K562 (cell line): ENCODE data around the gene PLXNA3. TPM values are rescaled to one million over a fixed set of nuclear protein-coding genes. Genes with fewer than 3 reads are reported as not detected.

ENCODE experiments used
- ATAC-seq: fragments of 200-7000 bp; cut with Tn5 transposase; 3 replicates; pipeline ENCODE4 v1.9.1; 2020; ENCODE audit warnings: moderate library complexity
- BruUV-seq: library from RNA; stranded (reverse); fragments of 400-500 nt; replicated peaks from 2 replicates; lab custom pipeline; 2021; lab: Mats Ljungman, UMichigan
- CTCF ChIA-PET: fragments of 300-600 bp; formaldehyde crosslinking; extraction: SDS; loops from one replicate; lab custom pipeline; 2021; ENCODE audit warnings: low intra/inter-chr PET ratio; lab: Yijun Ruan, JAX
- POLR2A ChIA-PET: fragments of 300-600, 350-650 bp; sonication (Branson Sonifier 250); formaldehyde crosslinking; extraction: SDS; loops from one replicate; lab custom pipeline; 2021; ENCODE audit warnings: antibody characterized with exemption, inconsistent platforms; lab: Yijun Ruan, JAX
- DNase-seq, 4 experiments: peaks; one replicate each; pipeline versions ENCODE4 v3.0.0 to v3.0.0-alpha.2; 2011 to 2018; ENCODE audit warnings: low spot score in 3 of 4, mixed read lengths in 3 of 4; ENCODE audit errors: extremely low read depth in 1 of 4
- FAIRE-seq: peaks from 2 replicates; lab custom pipeline; 2011; peaks lifted over from hg19 to GRCh38; lab: Jason Lieb, UNC
- H2AFZ ChIP-seq: 2 replicates; pipeline ENCODE4 v1.6.0; 2011; ENCODE audit warnings: low read depth, low read length, control low read depth, inconsistent platforms
- H3K27ac ChIP-seq: fragments of 200-600 bp; 3 replicates; pipeline ENCODE4 v1.8.0; 2011; ENCODE audit warnings: low read depth, mild to moderate bottlenecking, control low read depth, inconsistent platforms, low read length, moderate library complexity, mixed read lengths; ENCODE audit errors: extremely low read depth
- H3K27me3 ChIP-seq, 2 experiments: fragments of 300-600 bp in 1 of 2; 2 replicates in 1 of 2; 3 replicates in 1 of 2; pipeline versions ENCODE4 v1.6.0 to v1.8.0; 2011; ENCODE audit warnings: inconsistent platforms in 2 of 2, low read length in 2 of 2, mild to moderate bottlenecking in 1 of 2, mixed read lengths in 1 of 2, moderate library complexity in 1 of 2; ENCODE audit not compliant: control insufficient read depth in 2 of 2, insufficient read depth in 2 of 2
- H3K36me3 ChIP-seq: fragments of 300-600 bp; 3 replicates; pipeline ENCODE4 v1.8.0; 2011; ENCODE audit warnings: mild to moderate bottlenecking, low read length, inconsistent platforms; ENCODE audit not compliant: control insufficient read depth, insufficient read depth
- H3K4me1 ChIP-seq, 2 experiments: fragments of 200-600 bp in 1 of 2; replicated peaks in 1 of 2; 2 replicates in 1 of 2; 3 replicates in 1 of 2; pipeline versions ENCODE4 v1.5.1 to v1.8.0; 2011; ENCODE audit warnings: inconsistent platforms in 2 of 2, low read length in 2 of 2, mild to moderate bottlenecking in 1 of 2, mixed read lengths in 1 of 2, moderate library complexity in 1 of 2; ENCODE audit not compliant: control insufficient read depth in 2 of 2, insufficient read depth in 2 of 2
- H3K4me2 ChIP-seq: 2 replicates; pipeline ENCODE4 v1.6.1; 2011; ENCODE audit warnings: low read length, control low read depth, inconsistent platforms, mixed read lengths; ENCODE audit not compliant: insufficient read depth
- H3K4me3 ChIP-seq: fragments of 200-600 bp; sonication (generic), shearing (Covaris generic); 2 replicates; pipeline ENCODE4 v1.5.1; 2016; ENCODE audit warnings: control low read depth, inconsistent platforms
- H3K79me2 ChIP-seq: fragments of 200-600 bp; 3 replicates; pipeline ENCODE4 v1.8.0; 2011; ENCODE audit warnings: low read length, inconsistent platforms; ENCODE audit not compliant: control insufficient read depth, insufficient read depth
- H3K9ac ChIP-seq, 2 experiments: 2 replicates each; pipeline versions ENCODE4 v1.6.0 to v1.6.1; 2011; ENCODE audit warnings: low read depth in 2 of 2, low read length in 2 of 2, control low read depth in 1 of 2, inconsistent platforms in 1 of 2, mild to moderate bottlenecking in 1 of 2, mixed read lengths in 1 of 2; ENCODE audit not compliant: insufficient read depth in 1 of 2
- H3K9me1 ChIP-seq: one replicate; pipeline ENCODE4 v1.6.0; 2011; ENCODE audit warnings: inconsistent platforms, mild to moderate bottlenecking, low read length, moderate library complexity; ENCODE audit not compliant: control insufficient read depth, insufficient read depth
- H3K9me3 ChIP-seq: replicated peaks from 2 replicates; pipeline ENCODE4 v1.5.1; 2011; ENCODE audit warnings: low read depth, low read length, inconsistent platforms; ENCODE audit not compliant: control insufficient read depth, insufficient read depth
- H4K20me1 ChIP-seq: replicated peaks from 2 replicates; pipeline ENCODE4 v1.6.1; 2011; ENCODE audit warnings: low read length, inconsistent platforms, mixed read lengths; ENCODE audit not compliant: control insufficient read depth, insufficient read depth
- ASH1L ChIP-seq: fragments of 450-650 bp; IDR thresholded peaks from 2 replicates; pipeline ENCODE4 v1.6.1; 2018; ENCODE audit warnings: borderline replicate concordance, mild to moderate bottlenecking, low read depth; ENCODE audit not compliant: partially characterized antibody
- FOXM1 ChIP-seq, 2 experiments: fragments of 450-650 bp in 1 of 2; sonication (generic) in 1 of 2; formaldehyde crosslinking in 1 of 2; IDR thresholded peaks; 2 replicates each; pipeline versions ENCODE4 v1.6.1 to v1.9.0; 2017 to 2022; ENCODE audit warnings: low read depth in 2 of 2, mild to moderate bottlenecking in 2 of 2, missing genetic modification reagents in 1 of 2, moderate library complexity in 1 of 2
- KDM5B ChIP-seq: fragments of 200-600 bp; sonication (generic); IDR thresholded peaks from 2 replicates; pipeline ENCODE4 v1.6.1; 2012; ENCODE audit warnings: low read depth, mild to moderate bottlenecking, moderate library complexity, low read length, control low read depth, inconsistent platforms; ENCODE audit not compliant: insufficient replicate concordance
- L3MBTL2 ChIP-seq: fragments of 450-650 bp; IDR thresholded peaks from 2 replicates; pipeline ENCODE4 v1.6.1; 2016; ENCODE audit warnings: mild to moderate bottlenecking, moderate library complexity
- RBBP5 ChIP-seq: fragments of 200-600 bp; sonication (generic); IDR thresholded peaks from 2 replicates; pipeline ENCODE4 v1.6.1; 2012; ENCODE audit warnings: borderline replicate concordance, mild to moderate bottlenecking, low read length, control low read depth, inconsistent platforms; ENCODE audit not compliant: insufficient read depth, poor library complexity, severe bottlenecking
- SIN3A ChIP-seq, 2 experiments: fragments of 150-350 bp in 1 of 2; IDR thresholded peaks; 2 replicates each; pipeline ENCODE4 v1.6.1; 2011 to 2016; ENCODE audit warnings: borderline replicate concordance in 2 of 2, low read depth in 2 of 2, low read length in 2 of 2, mild to moderate bottlenecking in 2 of 2, moderate library complexity in 2 of 2; ENCODE audit not compliant: control insufficient read depth in 1 of 2
- SIRT6 ChIP-seq: IDR thresholded peaks from one replicate; pipeline ENCODE4 v1.6.1; 2012; ENCODE audit warnings: low read depth, mild to moderate bottlenecking, control low read depth, inconsistent platforms, low read length, moderate library complexity
- WGBS: fragments of 100-300 bp; shearing (Covaris generic); methylation state at CpG from one replicate; pipeline ENCODE4 v1.1.6; 2016; ENCODE audit warnings: low coverage, mixed read lengths; ENCODE audit not compliant: insufficient coverage; ENCODE audit errors: missing lambda C conversion rate; 5-methylcytosine and 5-hydroxymethylcytosine counted together
- in situ Hi-C: fragments of 300-500 bp; cut with MboI; formaldehyde crosslinking; loops from 4 replicates; pipeline ENCODE4 v1.15.0; 2018; ENCODE audit warnings: inconsistent platforms, mixed read lengths
- intact Hi-C: fragments of 100-400 bp; cut with micrococcal nuclease; formaldehyde crosslinking; loops from 2 replicates; pipeline ENCODE4 v1.14.2; 2022
- polyA plus RNA-seq, 8 experiments: library from polyadenylated mRNA; depleted of rRNA in 4 of 8; stranded (reverse) in 5 of 8; unstranded in 3 of 8; fragments of >200 nt; fragmentation: Nextera tagmentation in 2 of 8; fragmentation: Illumina TruSeq in 1 of 8; extraction: Ambion mirVana in 2 of 8; extraction: Trizol in 1 of 8; gene quantifications; 2 replicates each; pipeline versions ENCODE4 v1.2.1 to v1.2.3, GENCODE V29; 2011 to 2014; ENCODE audit warnings: inconsistent platforms in 1 of 8, missing spikeins in 1 of 8
- total RNA-seq, 7 experiments: library from RNA; depleted of rRNA in 6 of 7; stranded (reverse); fragments of >200 nt in 6 of 7; fragmentation: Illumina TruSeq in 2 of 7; extraction: Trizol in 2 of 7; gene quantifications; 2 replicates each; pipeline versions ENCODE4 v1.2.1 to v1.2.3, GENCODE V29; 2011 to 2021; ENCODE audit warnings: low replicate concordance in 1 of 7
- TF ChIP-seq, protein P1 (sequence below): sonication (generic); formaldehyde crosslinking; IDR thresholded peaks from 2 replicates; pipeline ENCODE4 v1.8.1; 2022; ENCODE audit warnings: missing genetic modification reagents
- TF ChIP-seq, protein P2 (sequence below): fragments of 450-650 bp; conservative IDR thresholded peaks from 2 replicates; pipeline ENCODE4 v1.6.1; 2016; ENCODE audit warnings: missing genetic modification characterization, low read depth, mild to moderate bottlenecking, missing compliant biosample characterization, moderate library complexity
- TF ChIP-seq, protein P3 (sequence below): sonication (generic); formaldehyde crosslinking; IDR thresholded peaks from 2 replicates; pipeline ENCODE4 v1.8.0; 2022; ENCODE audit warnings: missing genetic modification reagents, mild to moderate bottlenecking, borderline replicate concordance

PLXNA3 gene
- total and polyA plus RNA-seq, 9 of the 15 experiments (the other 6 are each of a cell fraction or from before 2014, with no cell fraction given) = 0.32 to 47.8 (median 7.5) TPM

DNA sequence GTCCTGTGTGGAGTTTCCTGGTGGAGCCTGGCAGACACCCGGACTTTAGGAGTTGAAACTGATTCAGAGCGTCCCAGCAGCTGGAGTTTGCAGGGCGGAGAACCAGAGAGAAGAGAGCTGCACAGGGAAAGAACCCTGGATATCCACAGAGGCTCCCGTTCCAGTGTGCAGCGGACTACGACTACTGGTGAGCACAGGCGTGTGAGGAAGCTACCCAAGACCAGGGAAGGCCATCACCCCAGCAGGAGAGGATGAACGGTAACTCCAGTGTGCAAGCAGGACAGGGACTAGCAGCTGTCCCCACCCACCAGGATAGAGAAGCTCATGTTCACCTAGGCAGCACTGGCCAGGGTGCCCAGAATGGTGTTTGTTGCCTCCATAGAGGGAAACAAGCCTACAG lies 18.7 kb downstream of the PLXNA3 start (continued):
- TF ChIP-seq, protein P1, sequence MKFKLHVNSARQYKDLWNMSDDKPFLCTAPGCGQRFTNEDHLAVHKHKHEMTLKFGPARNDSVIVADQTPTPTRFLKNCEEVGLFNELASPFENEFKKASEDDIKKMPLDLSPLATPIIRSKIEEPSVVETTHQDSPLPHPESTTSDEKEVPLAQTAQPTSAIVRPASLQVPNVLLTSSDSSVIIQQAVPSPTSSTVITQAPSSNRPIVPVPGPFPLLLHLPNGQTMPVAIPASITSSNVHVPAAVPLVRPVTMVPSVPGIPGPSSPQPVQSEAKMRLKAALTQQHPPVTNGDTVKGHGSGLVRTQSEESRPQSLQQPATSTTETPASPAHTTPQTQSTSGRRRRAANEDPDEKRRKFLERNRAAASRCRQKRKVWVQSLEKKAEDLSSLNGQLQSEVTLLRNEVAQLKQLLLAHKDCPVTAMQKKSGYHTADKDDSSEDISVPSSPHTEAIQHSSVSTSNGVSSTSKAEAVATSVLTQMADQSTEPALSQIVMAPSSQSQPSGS (CRISPR knock-in tag) = no peak
- TF ChIP-seq SIN3A (IDR thresholded peaks at IDR 0.05; ENCODE audit: borderline replicate concordance in 2 of 2, control insufficient read depth in 1 of 2, low read depth in 2 of 2, low read length in 2 of 2) = no peak

DNA sequence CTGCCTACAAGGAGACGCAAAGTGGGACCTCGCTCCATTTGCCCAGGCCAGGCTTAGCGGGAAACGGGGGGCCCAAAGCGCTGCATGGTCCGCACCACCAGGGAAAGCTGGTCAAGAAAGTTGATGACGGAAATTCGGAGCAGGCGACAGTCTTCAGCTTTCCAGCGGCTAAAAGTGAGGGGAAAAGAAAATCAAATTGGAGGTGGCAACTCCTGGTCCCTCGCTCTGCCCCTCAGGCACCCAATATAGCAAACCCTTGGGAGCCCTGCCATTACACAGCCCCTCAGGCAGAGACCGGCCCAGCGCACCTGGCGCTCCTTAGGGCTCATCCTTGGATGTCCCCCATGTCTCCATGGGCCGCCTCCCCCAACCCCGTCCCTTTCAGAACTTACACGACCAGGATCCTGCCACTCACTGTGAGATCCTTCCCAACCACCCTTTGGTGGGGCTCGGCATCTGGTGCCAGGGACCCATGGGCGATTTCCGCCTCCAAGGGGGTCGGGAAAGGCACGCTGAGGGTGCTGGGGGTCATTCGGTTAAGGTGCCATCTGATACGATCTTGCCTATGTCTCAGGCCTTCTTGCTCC lies 19.9 kb downstream of the PLXNA3 start:
- peak overlapping the region; percentile 74 for H3K27ac ChIP-seq
- TSS peak; percentile 96 for BruUV-seq

More for the DNA sequence above, 19.9 kb downstream of the PLXNA3 start:
- Histone ChIP-seq H3K4me2 (peak overlapping the region; percentile 95), H3K27me3 (no peaks in the 10 kb centered on the region), H2AFZ (no peak overlapping the region), H3K9ac (peak overlapping the region; percentile 76 to 89), H3K4me1 (peaks cover 26 to 41% of the 10 kb centered on the region in 2 experiments), H3K9me1 (no peaks in the 10 kb centered on the region), H3K4me3 (peak overlapping the region; percentile 60), H3K9me3 (no peaks in the 10 kb centered on the region), H3K36me3 (peaks cover 3% of the 10 kb centered on the region; the same call in 2 of the 3 replicates), H3K79me2 (peaks cover 11% of the 10 kb centered on the region), H4K20me1 (no peaks in the 10 kb centered on the region)
- ATAC-seq (no peak), FAIRE-seq (no peak), DNase-seq (no peak)
- TF ChIP-seq ASH1L (no peak), KDM5B (peak; percentile 39), SIRT6 (peak; percentile 53), L3MBTL2 (no peak), RBBP5 (peak; percentile 31), FOXM1 (IDR thresholded peaks at IDR 0.05; ENCODE audit: low read depth) (no peak), FOXM1 (CRISPR knock-in tag; IDR thresholded peaks at IDR 0.05; ENCODE audit: low read depth) (0 out of 2 replicates have a peak, but pooled peaks have one; percentile 6)
- TF ChIP-seq, protein P2, sequence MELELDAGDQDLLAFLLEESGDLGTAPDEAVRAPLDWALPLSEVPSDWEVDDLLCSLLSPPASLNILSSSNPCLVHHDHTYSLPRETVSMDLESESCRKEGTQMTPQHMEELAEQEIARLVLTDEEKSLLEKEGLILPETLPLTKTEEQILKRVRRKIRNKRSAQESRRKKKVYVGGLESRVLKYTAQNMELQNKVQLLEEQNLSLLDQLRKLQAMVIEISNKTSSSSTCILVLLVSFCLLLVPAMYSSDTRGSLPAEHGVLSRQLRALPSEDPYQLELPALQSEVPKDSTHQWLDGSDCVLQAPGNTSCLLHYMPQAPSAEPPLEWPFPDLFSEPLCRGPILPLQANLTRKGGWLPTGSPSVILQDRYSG (tag) = no peak
- TF ChIP-seq, protein P3, sequence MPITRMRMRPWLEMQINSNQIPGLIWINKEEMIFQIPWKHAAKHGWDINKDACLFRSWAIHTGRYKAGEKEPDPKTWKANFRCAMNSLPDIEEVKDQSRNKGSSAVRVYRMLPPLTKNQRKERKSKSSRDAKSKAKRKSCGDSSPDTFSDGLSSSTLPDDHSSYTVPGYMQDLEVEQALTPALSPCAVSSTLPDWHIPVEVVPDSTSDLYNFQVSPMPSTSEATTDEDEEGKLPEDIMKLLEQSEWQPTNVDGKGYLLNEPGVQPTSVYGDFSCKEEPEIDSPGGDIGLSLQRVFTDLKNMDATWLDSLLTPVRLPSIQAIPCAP (CRISPR knock-in tag) = no peak
- ChIA-PET POLR2A (interaction anchor here (0.7 to 1.6 kb wide), 9 partner anchors 8 to 77 kb away, joined by 3 to 11 read pairs (median 4); no protein-coding TSS in a partner anchor), CTCF (no interaction called here)
- 33% methylated on average over 17 of the region's 24 CpGs for WGBS
- in situ Hi-C loops (no loop called here), intact Hi-C loops (loop anchor here (5.0 kb wide), 1 partner anchor 51 kb away; the partner anchor contains the start of gene ATP6AP1)
